SH-SY5Y (cell line): ENCODE measurements around the gene TEX19.

Experiments
- GATA2 ChIP-seq: IDR thresholded peaks from 2 replicates; pipeline ENCODE4 v1.6.1; 2011; ENCODE audit warnings: mild to moderate bottlenecking, low read depth, low read length
- GATA3 ChIP-seq: IDR thresholded peaks from 2 replicates; pipeline ENCODE4 v1.6.1; 2011; ENCODE audit warnings: low read depth, mild to moderate bottlenecking, low read length, moderate library complexity

DNA sequence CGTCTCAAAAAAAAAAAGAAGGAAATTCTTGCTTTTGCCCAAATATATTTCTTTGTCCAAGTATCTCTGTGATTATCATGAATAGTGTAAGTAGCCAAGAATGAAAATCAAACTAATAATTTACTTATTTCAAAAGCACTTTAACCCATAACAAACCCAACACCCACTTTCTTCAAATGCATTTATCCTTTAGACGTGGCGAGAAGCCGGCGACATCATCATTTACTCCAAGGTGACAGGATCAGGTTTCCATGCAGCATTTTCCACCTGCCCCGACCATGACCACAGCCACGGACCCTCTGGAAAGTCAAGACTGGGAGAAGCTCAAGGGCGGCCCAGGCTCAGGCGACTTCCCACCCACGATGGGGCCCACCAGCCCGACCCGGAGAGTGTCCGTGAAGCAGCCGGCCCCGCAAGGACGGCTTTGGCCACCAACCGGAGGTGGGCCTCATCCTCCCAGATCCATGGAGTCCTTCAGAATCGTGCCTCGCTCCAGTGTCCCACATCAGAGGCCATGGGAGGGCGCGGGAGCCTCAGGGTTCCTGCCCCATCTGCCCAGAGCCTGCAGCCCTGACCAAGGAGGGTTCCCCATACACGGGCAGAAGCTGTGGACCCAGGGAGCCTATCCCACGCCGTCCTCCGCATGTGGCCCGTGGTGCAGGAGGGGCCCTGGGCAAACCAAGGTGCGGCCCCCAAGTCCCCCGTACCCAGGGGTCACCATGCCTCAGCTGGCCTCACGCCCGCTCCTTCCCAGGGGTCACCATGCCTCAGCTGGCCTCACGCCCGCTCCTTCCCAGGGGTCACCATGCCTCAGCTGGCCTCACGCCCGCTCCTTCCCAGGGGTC, 31.2 kb downstream of the TEX19 start:
- no peak for TF ChIP-seq GATA2
- no peak for TF ChIP-seq GATA3
